MV-4-11 (cell line): ENCODE data around the gene FHOD3.

Experiments used
- DNase-seq: peaks from one replicate; lab custom pipeline; 2025; lab: John Stamatoyannopoulos, UW

The FHOD3 gene

DNA sequence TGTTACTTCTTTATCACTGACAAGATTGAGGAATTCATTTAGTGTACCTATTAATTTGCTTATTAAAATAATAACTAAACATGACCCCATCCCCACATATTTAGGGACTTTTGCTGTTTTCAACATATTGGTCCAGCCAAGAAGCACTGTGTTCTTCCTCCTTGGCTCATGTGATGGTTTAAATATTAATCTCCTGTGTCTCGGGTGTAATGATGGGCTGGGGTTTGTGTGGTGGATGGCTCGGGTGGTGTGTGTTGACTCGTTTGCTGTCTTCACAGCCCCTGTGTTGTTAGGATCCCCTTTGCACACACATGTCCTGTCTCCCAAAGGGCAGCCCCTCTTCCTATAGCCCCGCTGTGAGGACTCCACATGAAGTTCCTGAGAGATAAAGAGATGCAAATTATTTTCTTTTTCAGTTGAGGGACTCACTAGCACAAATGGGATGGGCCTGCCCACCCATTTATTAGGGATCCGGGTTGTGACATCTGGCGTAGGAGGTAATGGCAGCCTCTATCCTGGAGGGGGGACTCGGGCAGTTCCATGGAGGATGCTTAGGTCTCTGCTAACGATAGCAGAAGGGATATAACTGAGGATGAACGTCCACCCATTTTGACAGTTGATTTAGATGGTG, 53.4 kb downstream of the FHOD3 start:
- DNase-seq = no peak

DNA sequence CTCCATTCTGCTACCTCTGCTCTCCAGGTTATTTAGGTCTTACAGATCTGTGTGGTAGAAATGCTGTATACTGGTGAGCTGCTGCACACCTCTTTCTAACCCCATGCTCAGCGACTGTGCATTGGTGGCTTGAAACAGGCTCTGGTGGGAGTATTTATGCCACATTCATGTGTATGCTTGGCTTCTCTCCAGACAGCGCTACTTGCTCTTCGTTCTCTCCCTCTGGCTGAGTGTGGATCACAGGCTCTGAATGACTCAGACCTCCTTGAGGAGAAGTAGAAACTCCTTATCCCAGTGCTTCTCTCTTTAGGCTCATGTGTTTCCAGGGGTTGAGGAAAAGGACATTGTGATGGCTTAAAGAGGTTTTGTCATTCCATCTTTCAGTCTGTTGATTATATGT, 54.9 kb downstream of the FHOD3 start:
- peak; percentile 13 for DNase-seq

DNA sequence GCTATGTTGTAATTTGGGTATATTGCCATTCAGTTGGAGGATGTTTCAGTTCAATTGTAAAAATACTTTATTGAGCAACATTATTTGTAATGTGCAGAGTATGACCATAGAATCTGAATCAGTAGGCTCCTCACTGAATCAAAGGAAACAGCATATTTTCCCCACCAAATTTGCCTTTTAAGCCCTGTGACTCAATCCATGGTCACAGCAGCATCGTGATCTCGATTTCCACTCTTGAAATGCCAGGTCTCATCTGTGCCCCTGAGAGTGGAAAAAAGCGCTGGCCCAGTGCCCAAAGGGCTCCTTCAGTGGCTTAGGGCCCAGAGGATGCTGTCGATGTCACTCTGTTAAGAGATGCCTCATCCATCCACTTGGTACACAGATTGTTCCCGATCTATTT, 57.5 kb downstream of the FHOD3 start:
- DNase-seq = peak; percentile 47

DNA sequence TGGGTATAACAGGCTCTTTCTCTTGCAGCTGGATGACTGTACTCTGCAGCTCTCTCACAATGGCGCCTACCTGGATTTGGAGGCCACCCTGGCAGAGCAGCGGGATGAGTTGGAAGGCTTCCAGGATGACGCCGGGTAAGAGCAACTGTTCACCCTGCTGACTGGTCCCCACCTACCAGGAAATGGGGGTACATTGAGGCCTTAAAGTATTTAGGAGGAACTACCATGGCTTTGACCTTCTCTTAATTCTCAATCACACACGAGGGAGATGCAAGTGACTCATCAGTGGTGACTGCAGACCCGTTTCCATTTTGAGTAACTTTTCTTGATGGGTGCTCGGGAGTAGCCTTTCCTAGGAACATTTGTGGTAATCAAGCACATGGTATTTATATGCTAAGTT, 58.0 kb downstream of the FHOD3 start:
- DNase-seq = peak; percentile 31

DNA sequence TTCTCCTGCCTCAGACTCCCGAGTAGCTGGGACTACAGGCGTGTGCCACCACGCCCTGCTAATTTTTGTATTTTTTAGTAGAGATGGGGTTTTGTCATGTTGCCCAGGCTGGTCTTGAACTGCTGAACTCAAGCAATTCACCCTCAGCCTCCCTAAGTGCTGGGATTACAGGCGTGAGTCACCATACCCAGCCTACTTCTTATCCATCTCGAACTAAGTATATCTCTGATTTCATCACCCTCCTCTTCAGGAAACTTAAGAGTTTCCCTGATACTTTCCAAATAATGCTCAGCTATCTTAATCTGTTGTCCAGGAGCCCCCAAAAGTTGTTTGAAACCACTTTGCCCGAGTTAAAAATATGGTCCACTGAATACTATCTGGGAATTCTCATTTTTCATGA, 59.2 kb downstream of the FHOD3 start:
- peak; percentile 12 for DNase-seq

DNA sequence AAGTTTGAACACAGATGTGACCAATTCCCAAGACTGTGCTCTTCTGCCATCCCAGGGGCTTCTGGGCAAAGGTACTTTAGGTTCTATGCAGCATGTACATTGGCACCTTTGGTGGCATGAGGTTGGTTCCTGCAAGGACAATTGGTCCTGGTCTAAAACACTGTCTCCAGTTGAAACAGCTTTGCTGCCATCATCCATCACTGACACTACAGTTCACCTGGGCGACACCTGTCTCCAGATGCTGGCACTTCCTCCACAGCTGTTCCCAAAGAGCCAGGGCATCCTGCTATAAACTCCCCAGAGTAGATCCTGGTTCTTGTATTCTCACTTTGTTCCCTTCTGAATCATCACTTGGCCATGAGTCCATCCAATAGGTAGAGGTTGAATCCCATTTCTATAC, 60.6 kb downstream of the FHOD3 start:
- no peak for DNase-seq

DNA sequence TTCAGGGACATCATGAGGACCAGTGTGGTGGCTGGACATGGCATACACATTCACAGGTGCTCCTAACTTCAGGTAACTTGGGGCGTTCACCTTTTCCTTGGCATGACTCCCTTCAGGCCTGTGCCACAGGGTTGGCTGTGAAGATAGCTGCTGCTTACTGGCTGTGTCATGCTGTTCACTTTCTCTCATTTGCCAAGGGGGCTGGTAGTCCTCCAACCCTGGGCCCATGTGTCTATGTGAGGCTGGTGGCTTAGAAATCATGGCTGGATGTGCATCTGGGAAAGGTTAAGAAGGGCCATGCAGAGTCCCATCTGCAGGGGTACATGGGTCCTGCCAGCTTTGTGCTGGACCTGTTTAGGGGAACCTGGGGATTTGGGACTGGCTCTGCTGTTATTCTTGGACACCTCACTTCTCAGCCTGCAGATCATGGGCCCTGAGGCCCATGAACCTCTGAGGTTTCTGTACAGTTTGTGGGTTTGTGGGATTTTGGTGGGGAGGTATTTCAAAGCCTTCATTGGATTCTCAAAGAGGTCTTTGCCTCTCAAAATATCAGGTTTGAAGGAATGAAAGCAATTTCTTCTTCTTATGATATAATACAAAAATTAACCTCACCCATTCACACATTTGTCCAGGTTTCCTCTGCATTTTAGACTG, 62.9 kb downstream of the FHOD3 start:
- no peak for DNase-seq

DNA sequence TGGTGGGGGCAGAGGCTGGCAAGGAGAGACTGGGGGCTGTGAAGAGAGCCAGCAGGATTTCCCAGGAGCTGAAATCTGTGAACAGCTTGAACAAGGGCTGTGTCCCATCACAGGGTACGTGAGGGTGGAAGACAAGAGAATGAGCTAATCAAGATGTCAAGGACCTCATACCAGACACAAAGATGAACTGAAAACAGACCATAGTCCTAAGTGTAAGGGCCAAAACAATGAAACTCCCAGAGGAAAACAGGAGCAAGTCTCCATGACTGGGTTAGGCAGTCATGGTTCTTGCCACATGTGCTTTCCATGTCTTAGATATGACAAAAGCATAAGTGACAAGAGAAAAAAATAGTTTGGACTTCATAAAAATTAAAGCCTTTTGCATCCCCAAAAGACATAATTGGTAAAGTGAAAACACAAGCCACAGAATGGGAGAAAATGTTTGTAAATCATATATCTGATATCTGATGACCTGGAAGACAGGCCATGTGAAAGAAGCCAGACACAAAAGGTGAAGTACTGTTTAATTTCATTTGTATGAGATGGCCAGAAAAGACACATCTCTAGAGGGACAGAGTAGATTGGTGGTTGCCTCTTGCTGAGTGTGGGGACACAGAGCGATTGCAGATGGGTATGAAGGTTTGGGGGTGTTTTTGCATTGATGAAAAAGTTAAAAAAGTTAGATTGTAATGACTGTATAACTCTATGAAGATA, 67.6 kb downstream of the FHOD3 start:
- no peak for DNase-seq

DNA sequence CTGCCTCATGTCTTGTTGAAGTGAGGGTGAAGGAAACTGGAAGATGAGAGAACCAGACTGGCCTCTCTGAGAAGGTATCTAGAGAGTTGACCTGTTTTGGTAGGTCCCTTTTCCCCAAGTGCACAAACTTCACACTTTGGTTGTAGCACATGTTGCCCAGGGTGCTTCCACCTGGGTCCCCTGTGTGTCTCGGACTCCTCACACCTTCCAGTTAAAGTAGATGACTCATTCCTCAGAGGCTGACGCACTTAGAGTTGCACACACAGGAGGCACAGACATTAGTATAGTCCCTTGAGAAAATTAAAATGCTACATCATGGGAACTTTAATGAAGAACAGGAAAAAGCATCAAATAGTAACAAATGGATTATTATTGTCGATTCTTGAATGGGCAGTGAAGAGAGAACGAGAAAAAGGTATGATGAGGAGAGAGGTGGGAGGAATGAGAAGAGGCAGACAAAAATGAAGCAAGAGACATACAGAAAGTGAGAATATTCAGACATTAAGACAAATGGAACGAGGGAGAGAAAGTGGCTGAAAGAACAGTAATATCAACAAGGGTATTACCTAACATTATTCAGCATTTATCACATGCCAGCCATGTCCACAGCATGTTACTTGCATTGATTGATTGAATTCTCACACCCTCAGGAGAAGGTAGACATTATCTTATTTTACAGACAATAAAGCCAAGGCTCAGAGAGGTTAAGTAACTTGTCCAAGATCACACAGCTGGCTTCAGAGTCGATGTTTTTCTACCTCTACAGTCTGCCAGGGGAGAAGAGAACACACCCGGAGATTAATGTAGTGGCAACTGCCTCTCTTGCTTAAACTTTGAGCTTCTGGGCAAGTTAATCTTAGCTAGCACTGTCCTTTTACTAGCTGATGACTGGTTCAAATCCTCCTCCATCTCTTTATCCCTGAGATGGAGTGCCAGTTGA, 68.6 kb downstream of the FHOD3 start:
- no peak for DNase-seq

DNA sequence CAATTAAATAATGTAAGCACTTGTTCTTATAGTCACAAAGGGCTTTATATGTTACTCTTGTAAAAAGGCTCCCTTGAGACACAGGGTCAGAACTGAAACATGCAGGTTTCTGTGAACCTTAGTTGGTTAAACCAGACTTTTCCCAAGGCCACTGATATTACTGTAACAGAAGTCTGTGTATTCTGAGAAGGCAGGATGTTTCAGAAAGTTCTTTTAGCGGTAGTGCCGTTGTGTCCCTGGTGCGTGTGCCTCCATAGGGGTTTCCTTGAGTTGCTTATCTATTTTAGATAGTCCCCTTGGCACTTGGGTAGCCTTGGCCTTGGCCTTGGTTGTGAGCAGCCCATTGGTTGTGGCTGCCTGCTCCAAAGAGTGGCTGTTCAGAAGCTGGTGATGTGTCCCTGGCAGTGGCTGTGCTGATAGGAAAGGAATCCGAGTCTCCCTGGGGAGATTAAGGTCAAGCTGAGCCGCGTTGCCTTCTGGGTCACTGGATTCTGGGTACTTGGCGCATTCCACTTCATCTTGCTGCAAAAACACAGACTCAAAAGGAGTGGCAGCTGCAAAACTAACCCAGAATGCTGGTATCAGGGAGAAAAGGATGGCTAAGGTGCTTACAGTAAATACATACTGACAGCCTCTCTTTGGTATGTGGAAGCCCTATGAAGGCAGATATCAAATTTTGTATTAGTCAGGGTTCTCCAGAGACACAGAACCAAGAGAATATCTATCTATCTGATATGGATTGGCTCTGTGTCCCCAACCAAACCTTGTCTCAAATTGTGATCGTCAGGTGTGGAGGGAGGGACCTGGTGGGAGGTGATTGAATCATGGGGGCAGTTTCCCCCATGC, 69.7 kb downstream of the FHOD3 start:
- DNase-seq = no peak

DNA sequence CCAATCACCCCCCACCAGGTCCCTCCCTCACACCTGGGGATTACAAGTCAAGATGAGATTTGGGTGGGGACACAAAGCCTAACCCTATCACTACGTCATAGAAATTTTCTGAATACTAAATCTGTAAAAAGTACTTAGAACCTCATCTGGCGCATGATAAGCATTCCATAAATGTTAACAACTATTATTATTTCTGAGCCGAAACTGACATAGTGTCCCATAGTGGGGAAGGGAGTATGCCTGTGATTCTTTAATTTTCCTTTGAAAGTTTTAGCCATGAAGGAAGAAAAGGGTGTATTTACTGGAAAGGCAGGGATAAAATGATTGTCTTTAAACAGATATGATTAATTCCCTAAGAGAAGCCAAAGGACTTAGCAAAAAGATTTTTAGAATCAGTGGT, 71.4 kb downstream of the FHOD3 start:
- no peak for DNase-seq

DNA sequence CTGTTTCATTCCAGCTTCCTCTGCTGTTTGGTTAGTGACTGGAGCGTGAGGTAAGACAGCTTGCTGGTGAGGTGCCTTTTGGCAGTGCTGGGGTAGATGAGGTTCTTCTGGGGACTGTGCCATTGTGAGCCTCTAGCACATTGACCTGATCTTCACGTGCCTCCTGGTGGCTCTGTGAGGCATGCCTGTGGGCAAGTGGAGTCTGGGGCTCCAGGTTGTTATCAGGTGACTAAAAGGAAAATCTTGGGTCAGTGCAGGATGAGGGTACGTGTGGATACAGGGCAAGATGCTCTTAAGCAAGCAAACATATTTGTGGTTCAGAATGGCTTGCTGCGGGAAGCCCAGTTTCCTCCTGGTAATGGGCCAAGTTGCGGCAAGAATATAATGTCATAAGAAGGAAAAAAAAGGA, 75.4 kb downstream of the FHOD3 start:
- peak; percentile 86 for DNase-seq

DNA sequence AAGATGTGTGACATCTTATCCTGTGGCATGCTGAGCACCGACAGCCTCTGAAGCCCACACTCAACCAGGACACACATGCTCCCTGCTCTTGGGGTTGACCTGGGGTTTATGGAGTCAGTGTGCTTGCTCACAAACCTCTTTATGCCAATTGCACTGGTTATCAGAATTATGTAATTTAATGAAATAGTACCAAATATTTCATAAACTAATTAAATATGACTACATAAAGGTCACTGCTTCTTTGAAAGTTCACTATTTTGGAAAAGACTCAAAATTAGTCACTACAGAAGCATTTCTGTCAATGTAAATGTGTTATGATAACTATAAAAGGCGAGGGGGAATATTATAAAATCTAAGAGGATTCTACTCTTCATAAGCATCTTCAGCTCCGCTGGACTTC, 76.7 kb downstream of the FHOD3 start:
- DNase-seq = no peak

DNA sequence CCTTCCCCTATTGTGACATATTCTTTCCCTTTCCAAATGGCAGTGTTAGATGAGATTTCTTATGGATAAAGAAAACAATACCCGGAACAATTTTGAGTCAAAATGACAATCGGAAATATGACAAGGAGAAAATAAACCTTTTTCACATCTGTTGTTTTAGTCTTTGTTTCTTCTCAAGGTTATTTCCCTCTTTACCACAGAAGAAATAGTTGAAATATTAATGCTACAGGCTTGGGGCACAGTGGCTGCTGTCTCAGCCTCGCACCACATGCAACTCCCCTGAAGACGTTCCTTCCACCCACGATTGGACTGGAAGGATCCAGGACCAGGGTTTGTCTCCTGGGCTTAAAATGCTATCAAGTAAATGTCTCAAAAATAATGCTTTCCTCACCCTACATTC, 77.6 kb downstream of the FHOD3 start:
- no peak for DNase-seq

DNA sequence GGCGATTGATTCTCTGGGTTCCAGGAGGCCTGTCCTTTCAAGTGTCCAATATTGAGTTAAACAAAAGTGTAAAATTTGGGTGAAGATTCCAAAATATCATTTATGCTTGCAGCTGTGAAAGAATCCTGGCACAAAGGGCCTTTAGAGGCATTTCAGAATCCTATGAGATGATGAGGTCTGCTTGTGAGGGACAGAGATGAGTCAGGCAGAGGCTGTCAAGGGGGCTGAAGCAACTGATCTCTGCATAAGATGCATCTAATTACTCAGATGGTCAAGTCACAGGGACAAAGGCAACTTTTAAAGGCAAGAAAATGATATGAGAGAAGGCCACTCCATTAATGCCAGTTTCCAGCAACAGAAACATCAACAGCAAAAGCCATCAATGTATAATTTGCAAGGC, 78.8 kb downstream of the FHOD3 start:
- no peak for DNase-seq

DNA sequence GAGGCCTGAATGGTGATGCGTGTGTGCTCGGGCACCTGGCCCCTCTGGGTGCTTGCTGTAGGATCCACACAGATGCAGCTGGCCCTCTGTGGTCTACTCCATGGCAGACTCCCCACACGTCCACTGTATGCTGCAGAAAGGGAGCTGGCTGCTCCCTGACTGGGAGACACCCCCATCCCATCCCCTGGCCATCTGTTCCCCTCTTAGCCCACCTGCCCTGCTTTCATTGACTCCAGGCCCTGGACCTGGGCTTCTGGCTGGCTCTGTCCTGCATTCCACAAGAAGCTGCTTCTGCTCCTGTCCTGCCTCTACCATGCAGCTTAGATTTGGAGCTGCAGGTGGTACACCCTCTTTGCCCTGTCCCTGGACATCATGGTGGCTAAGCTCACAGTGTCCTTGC, 80.1 kb downstream of the FHOD3 start:
- no peak for DNase-seq

DNA sequence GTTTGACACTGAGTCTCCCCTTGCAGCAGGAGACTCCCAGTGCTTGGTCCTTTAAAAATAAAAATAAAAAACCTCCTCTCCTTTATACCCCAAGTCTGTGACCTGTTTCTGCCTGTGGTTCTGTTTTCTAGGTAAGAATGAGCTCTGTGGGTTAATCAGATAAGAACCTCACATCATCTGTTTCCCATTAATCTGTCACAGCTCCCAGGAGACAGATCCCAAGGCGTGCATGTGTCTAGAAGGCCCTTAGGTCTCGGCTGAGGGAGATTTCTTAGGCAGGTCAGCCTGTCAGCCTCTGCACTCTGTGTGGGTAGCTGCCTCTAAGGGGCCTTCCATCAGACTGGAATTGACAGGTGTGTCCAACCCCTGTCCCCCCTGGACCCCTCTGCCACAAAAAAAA, 80.7 kb downstream of the FHOD3 start:
- DNase-seq = no peak

DNA sequence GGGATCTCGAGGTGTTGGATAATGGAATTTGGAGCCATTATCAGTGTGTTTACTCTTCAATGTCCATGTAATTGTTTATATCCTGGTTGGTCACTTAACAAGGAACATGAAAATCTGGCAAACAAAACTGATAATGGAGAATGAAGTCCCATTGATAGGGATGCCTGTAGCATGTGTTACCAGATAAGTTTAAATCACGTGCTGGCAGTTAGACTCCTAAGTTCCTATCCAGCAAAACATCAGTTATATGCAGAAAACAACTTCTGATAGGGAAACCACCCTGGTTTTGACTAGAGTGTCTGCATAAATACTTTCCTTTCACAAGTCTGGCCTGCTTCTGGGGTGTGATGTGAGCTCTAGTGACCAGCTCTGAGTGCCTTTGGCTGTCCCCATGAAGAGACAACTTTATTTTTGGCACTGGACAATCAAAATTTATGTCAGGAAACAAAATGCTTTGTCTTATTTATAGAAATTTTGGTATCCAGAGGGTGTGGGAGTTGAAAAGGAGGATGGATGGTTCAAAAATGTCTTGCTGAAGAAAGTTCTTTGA, 82.0 kb downstream of the FHOD3 start:
- DNase-seq = no peak

DNA sequence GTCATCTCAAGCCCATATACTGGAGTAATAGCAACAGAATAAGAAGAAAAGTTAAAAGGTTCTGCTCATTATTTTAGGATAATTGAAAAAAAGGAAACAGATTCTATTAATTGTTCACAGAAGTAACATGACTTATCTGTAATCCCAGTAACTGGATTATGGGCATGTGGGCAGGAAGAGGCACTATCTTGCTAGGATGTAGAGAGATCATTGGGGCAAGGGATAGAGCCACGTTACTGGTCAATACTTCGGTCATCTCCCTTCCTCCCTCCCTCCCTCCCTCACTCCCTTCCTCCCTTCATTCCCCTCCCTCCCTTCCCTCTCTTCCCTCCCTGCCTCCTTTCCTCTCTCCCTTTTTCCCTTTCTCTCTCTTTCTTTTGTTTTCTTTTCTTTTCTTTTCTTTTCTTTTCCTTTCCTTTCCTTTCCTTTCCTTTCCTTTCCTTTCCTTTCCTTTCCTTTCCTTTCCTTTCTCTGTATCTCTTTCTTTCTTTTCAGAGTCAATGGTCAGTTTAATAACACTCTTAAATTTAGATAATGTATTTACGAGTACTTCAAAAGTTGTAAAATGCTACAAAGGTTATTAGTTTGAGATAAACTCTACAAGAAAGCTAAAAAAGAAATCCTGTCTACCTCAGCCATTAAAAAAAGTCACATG, 82.8 kb downstream of the FHOD3 start:
- DNase-seq = no peak

DNA sequence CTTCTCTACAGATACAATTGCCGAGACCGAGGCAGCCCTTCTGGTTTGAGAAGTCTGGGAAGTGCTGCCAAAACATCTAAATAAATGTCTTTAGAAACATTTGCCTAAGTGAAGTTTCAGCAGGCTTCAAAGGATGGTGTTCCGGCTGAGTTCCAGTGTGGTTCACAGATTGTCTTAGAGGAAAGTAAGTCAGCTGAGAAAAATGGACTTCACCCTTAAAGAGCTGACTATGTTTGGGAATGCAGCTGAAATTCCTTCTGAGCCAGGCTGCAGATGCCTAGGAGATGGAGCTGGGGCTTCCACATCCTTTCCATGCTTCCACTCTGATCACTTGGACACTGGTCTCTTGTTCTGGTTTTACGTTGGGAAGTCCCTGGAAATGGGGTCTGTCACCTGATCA, 83.6 kb downstream of the FHOD3 start:
- no peak for DNase-seq

DNA sequence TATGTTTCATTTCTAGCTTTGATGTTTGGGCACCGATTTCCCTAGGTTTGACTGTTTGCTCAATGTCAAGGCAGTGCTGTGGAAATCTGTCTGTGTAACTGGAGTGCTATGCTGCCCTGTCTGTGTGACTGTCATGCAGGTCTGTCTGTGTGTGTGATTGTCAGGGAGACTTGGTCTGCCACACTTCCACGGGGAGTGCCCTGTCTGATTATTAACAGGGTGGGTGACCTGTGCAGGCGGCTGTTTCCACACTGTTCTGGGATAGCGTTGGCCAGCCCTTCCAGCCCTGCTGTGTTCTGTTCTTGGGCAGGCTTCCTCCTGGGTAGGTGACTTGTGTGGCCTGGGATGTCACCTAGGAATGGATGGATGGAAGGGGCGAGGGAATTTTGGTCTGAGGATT, 85.3 kb downstream of the FHOD3 start:
- DNase-seq = no peak
